GM13976 (cell line): ENCODE data around the gene NR2C2.

Experiments
- DNase-seq: peaks from one replicate; pipeline ENCODE4 v3.0.0; 2012; ENCODE audit warnings: low spot score
- CTCF ChIP-seq: IDR thresholded peaks from 2 replicates; pipeline ENCODE4 v1.5.1; 2012; ENCODE audit warnings: borderline replicate concordance, mild to moderate bottlenecking; ENCODE audit not compliant: insufficient read depth; ENCODE audit errors: extremely low read depth, missing control alignments, control extremely low read depth
- in situ Hi-C: fragments of 300-500 bp; cut with MboI; formaldehyde crosslinking; loops from one replicate; pipeline ENCODE4 v1.12.0; 2022; ENCODE audit warnings: low sequenced_read_pairs, mixed read lengths, inconsistent platforms; ENCODE audit not compliant: unreplicated experiment

The NR2C2 gene

GRCh38 chr3:14905055-14905657 lies 42.2 kb upstream of the NR2C2 start:
- DNase-seq, result no peak
- in situ Hi-C loops, result loop anchor here (25.0 kb wide), 1 partner anchor 243 kb away; the partner anchor contains the start of gene CCDC174
- no peak for TF ChIP-seq CTCF

- no peak for DNase-seq
- in situ Hi-C loops, result loop anchor here (25.0 kb wide), 1 partner anchor 244 kb away; the partner anchor contains the start of gene CCDC174
- no peak for TF ChIP-seq CTCF
Measured at GRCh38 chr3:14906355-14906971, 40.9 kb upstream of the NR2C2 start.

- no peak for DNase-seq
- in situ Hi-C loops, result loop anchor here (25.0 kb wide), 1 partner anchor 245 kb away; the partner anchor contains the start of gene CCDC174
- no peak for TF ChIP-seq CTCF
Measured at GRCh38 chr3:14907043-14907966, 40.1 kb upstream of the NR2C2 start.

- no peak for TF ChIP-seq CTCF
- in situ Hi-C loops, result loop anchor here (25.0 kb wide), 1 partner anchor 247 kb away; the partner anchor contains the start of gene CCDC174
- no peak for DNase-seq
Measured at GRCh38 chr3:14909250-14909649, 38.1 kb upstream of the NR2C2 start.

- no peak for DNase-seq
- in situ Hi-C loops, result loop anchor here (25.0 kb wide), 1 partner anchor 249 kb away; the partner anchor contains the start of gene CCDC174
- no peak for TF ChIP-seq CTCF
Measured at GRCh38 chr3:14911651-14912050, 35.7 kb upstream of the NR2C2 start.
